SKM-1 treated with dmso at 0.1 percent for 144 hours (cell line): ENCODE measurements around the gene MYO9B.
A peak's percentile ranks its signal among the peaks of the same experiment; 100 is the strongest.

Experiments
- DNase-seq: peaks from one replicate; lab custom pipeline; 2025; ENCODE audit not compliant: unreplicated experiment; lab: John Stamatoyannopoulos, UW

Gene MYO9B

GRCh38 chr19:17061691-17062090 is 13.9 kb upstream of the MYO9B start:
- no peak for DNase-seq

GRCh38 chr19:17063428-17063827 is 12.1 kb upstream of the MYO9B start:
- DNase-seq, result no peak

GRCh38 chr19:17069193-17069592 is 6.4 kb upstream of the MYO9B start:
- DNase-seq, result no peak

DNA sequence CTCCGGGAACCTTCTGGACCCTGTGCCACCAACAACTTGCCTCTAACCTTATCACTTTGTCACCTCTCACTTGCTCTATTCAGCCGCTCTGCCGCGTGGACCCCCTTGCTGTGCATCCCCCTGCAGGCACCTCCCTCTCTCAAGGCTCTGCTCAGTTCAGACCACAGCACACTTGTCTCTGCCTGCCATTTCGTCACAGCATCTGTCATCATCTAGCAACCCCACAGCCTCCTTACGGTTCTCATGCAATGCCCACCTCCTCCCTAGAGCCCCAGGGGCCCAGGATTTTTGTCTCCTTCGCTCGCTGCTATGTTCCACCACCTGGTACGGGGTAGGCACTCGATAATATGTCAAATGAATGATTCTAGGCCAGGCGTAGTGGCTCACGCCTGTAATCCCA is 5.2 kb upstream of the MYO9B start:
- DNase-seq, result no peak

- no peak for DNase-seq
Measured at GRCh38 chr19:17070912-17071311, 4.7 kb upstream of the MYO9B start.

DNA sequence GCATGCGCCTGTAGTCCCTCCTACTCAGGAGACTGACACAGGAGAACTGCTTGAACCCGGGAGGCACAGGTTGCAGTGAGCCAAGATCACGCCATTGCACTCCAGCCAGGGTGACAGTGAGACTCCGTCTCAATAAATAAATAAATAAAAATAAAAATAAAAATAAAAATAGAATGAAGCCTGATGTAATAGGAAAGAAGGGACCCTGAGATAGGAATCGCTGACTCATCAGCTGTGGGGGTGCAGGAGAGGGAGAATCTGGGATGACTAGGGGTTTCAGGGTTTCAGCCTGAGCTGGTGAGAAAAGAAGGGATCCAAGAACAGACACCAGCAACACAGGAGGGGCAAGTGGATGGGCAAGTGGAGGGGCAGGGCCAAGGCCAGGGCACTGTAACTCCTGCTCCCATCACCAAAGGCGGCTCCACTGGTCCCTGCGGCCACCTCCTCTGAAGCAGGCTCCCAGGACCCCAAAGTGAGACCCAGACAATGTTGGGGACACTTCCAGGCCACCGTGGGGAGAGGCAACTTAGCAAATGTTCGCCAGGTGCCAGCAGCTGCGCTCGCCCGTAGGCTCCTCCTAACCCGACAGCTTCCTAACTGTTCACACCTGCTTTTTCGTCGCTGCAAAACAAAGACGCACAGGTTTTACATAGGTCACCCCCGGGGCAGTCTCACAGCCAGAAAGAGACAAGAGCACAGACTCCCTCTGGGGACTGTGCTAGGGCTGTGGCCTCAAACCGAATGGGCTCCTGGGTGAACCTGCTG is 1.5 kb upstream of the MYO9B start:
- DNase-seq, result no peak

- no peak for DNase-seq
Measured at GRCh38 chr19:17074634-17075034, 943 bp upstream of the MYO9B start.

DNA sequence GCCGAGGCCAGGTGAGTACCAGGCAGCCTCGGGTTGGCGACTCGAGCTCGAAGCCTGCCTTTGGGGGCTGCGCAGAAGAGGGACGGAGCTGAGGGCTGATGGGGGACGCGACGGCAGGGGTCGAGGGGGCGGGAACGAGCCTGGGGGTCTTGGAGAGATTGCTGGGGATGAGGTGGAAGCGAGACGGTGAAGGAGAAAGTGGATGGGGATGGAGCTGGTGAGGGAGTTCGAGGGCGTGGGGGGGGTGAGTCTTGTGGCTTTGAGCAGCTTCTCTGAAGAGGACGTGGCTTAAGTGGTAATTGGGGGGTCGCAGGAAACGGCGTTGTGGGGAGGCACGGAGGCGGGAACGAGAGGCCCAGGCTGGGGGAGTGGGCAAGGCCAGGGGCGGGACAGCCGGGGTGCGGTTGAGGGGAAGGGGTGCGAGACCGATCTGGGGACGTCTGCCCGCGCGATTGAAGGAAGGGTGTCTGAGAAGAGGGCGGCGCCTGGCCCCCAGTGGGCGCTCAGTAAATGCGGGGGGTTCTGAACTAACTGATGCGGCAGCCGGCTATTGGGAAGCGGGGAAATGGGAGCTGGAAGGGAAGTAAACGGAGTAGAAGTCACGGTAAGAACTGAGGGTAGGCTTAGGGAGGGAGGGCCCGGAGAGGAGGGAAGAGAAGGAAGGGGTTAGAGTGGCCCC is 426 bp downstream of the MYO9B start:
- DNase-seq, result peak; percentile 7

DNA sequence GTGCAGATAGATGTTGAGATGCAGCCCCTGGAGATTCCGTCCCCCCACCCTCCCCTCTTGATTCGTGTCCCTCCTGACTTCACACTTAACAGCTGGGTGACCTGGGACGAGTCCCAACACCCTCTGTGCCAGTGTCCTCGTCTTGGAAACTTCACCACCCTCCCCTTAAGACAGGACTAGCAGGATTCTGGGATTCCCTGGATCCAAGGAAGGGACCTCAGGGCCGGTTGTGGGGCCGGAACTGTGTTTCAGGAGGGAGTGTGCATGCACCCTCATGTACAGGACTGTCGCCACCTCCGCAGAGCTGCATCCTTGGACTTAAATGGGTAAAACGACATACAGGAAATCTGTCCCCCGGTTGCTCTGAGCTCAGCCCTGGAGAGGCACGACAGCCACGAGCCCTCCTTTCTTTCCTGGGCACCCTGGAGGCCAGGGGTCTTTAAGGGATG is 990 bp downstream of the MYO9B start:
- no peak for DNase-seq

DNA sequence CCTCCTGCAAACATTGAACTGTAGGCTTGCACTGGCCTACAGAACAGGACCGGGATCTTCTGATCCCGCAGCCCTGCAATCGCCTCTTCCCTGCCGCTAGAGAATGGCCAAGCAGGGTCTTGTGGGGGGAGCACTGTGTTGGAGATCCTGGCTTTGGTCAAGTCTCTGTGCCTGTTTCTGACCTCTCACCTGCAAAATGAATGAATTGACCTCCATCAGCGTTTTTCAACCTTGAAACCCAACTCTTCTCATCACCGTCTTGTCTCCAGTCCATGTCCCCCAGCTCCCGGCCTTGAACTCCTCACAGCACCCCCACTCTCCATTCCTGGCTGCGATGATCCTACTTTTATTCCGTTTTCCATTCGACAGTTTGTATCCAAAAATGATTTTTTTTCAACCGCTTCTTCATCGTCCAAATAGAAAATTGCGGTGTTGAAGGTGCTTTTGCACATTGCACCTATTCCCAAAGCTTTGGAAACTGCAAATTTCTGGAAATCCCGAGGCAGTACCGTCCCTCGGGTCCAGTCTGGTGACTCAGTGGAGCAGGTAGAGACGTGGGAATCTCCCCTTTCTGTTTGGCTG is 2.0 kb downstream of the MYO9B start:
- no peak for DNase-seq

- no peak for DNase-seq
Measured at GRCh38 chr19:17078036-17078919, 2.7 kb downstream of the MYO9B start.

GRCh38 chr19:17078920-17079709 is 3.5 kb downstream of the MYO9B start:
- DNase-seq, result no peak

GRCh38 chr19:17079710-17080439 is 4.3 kb downstream of the MYO9B start:
- no peak for DNase-seq

GRCh38 chr19:17080440-17080801 is 4.8 kb downstream of the MYO9B start:
- DNase-seq, result no peak

GRCh38 chr19:17081672-17082630 is 6.4 kb downstream of the MYO9B start:
- DNase-seq, result no peak

DNA sequence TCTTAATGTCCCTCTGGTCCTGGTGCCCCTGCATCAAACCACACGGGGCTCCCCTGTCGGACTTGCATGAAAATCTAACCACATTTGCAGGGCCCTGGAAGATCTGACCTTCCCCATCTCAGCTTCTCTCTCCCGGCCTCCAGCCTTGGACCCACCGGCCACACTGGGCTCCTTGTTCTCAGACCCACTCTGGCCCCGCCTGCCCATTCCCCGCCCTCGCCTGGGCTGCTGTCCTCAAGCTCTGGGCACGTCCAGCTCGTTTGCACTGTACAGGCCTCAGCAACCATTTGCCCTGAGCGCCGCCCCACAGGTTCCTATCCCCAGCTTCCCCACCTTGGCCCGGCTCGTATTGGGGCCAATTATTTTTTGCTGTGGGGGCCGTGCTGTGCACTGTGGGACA is 10.5 kb downstream of the MYO9B start:
- no peak for DNase-seq

DNA sequence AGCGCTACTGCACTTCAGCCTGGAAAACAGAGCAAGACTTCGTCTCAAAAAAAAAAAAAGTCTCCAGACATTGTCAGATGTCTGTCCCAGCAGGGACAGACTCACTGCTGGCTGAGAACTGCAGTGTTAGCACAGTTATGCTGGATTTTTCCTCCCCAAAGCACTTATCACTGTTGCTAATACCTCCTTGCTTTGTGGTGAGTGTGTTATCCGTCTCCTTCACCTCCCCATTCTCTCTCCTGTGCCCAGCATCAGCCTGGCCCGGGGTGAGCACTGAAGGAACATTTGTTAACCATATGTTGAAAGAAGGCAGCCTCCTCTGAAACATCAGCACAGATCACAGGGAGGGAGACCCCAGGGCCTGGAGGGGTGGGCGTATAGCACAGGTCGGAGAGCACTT is 11.3 kb downstream of the MYO9B start:
- DNase-seq, result no peak

GRCh38 chr19:17088552-17088951 is 13.0 kb downstream of the MYO9B start:
- DNase-seq, result no peak

GRCh38 chr19:17090583-17090982 is 15.0 kb downstream of the MYO9B start:
- no peak for DNase-seq
